ENCODE data around the gene CASP5. TPM values are rescaled to one million over a fixed set of nuclear protein-coding genes. Genes with fewer than 3 reads are reported as not detected.

CASP5 gene
- total RNA-seq, 4 donors from 2014 or later, result 0.30 TPM; not detected in 3

GRCh38 chr11:105003151-105003550 lies 19.8 kb downstream of the CASP5 start:
- Histone ChIP-seq H3K27me3 (no peaks in the 10 kb centered on the region), H3K4me1 (peaks cover 0 to 5% (median 0%) of the 10 kb centered on the region in 4 donors)
- WGBS, 2 donors, result 68 to 71% methylated on average over 2 of the region's 2 CpGs

GRCh38 chr11:105000797-105001196 lies 22.2 kb downstream of the CASP5 start:
- Histone ChIP-seq H3K9me3 (no peaks in the 10 kb centered on the region), H3K4me3 (no peak overlapping the region), H3K27me3 (no peaks in the 10 kb centered on the region), H3K4me1 (peaks cover 0 to 5% (median 0%) of the 10 kb centered on the region in 4 donors), H3K36me3 (no peaks in the 10 kb centered on the region), H3K27ac (no peak overlapping the region)
- DNase-seq (ENCODE audit: low spot score in 2 of 2), result no peak
- TF ChIP-seq EP300 (IDR thresholded peaks at IDR 0.05) (no peak), CTCF (IDR thresholded peaks at IDR 0.05) (peak; percentile 21 to 57 (median 24)), POLR2A (IDR thresholded peaks at IDR 0.05) (no peak)
- 72 to 79% methylated on average over 7 of the region's 7 CpGs for WGBS, 2 donors

More at GRCh38 chr11:105003151-105003550, 19.8 kb downstream of the CASP5 start:
- TF ChIP-seq POLR2A (IDR thresholded peaks at IDR 0.05), result no peak
- TF ChIP-seq CTCF (IDR thresholded peaks at IDR 0.05), result no peak
- TF ChIP-seq EP300 (IDR thresholded peaks at IDR 0.05), result no peak
- Histone ChIP-seq H3K27ac (no peak overlapping the region), H3K4me3 (no peak overlapping the region), H3K36me3 (no peaks in the 10 kb centered on the region), H3K9me3 (no peaks in the 10 kb centered on the region)
- no peak for DNase-seq (ENCODE audit: low spot score in 2 of 2)

- Histone ChIP-seq H3K9me3 (no peaks in the 10 kb centered on the region), H3K36me3 (no peaks in the 10 kb centered on the region), H3K4me3 (no peak overlapping the region), H3K27me3 (no peaks in the 10 kb centered on the region), H3K27ac (no peak overlapping the region), H3K4me1 (peaks cover 0 to 5% (median 0%) of the 10 kb centered on the region in 4 donors)
- TF ChIP-seq EP300 (IDR thresholded peaks at IDR 0.05), result no peak
- no peak for TF ChIP-seq POLR2A (IDR thresholded peaks at IDR 0.05)
- TF ChIP-seq CTCF (IDR thresholded peaks at IDR 0.05), result no peak
- DNase-seq (ENCODE audit: low spot score in 2 of 2), result no peak
- 86 to 91% methylated on average over 5 of the region's 5 CpGs for WGBS, 2 donors
These were observed 22.8 kb downstream of the CASP5 start for GRCh38 chr11:105000167-105000566.

GRCh38 chr11:104999721-105000120 lies 23.2 kb downstream of the CASP5 start:
- Histone ChIP-seq H3K9me3 (no peaks in the 10 kb centered on the region), H3K4me3 (no peak overlapping the region), H3K27ac (no peak overlapping the region), H3K27me3 (no peaks in the 10 kb centered on the region), H3K4me1 (peaks cover 0 to under 1% (median 0%) of the 10 kb centered on the region in 4 donors), H3K36me3 (no peaks in the 10 kb centered on the region)
- WGBS, 2 donors, result 44 to 51% methylated on average over 1 of the region's 1 CpG
- no peak for DNase-seq (ENCODE audit: low spot score in 2 of 2)
- no peak for TF ChIP-seq EP300 (IDR thresholded peaks at IDR 0.05)
- no peak for TF ChIP-seq CTCF (IDR thresholded peaks at IDR 0.05)
- no peak for TF ChIP-seq POLR2A (IDR thresholded peaks at IDR 0.05)

GRCh38 chr11:104997288-104997687 lies 25.7 kb downstream of the CASP5 start:
- Histone ChIP-seq H3K27me3 (no peaks in the 10 kb centered on the region), H3K4me3 (no peak overlapping the region)
- no peak for DNase-seq (ENCODE audit: low spot score in 2 of 2)

More at GRCh38 chr11:104997288-104997687, 25.7 kb downstream of the CASP5 start:
- 80 to 84% methylated on average over 6 of the region's 6 CpGs for WGBS, 2 donors
- Histone ChIP-seq H3K4me1 (no peaks in the 10 kb centered on the region), H3K9me3 (no peaks in the 10 kb centered on the region), H3K27ac (no peak overlapping the region), H3K36me3 (no peaks in the 10 kb centered on the region)
- no peak for TF ChIP-seq EP300 (IDR thresholded peaks at IDR 0.05)
- TF ChIP-seq CTCF (IDR thresholded peaks at IDR 0.05), result peak in 1 of 5 experiments; percentile 5
- no peak for TF ChIP-seq POLR2A (IDR thresholded peaks at IDR 0.05)

All from tibial nerve (tissue), 4 donors.